Measurements from ENCODE around the gene CA7. TPM values are rescaled to one million over a fixed set of nuclear protein-coding genes. Genes with fewer than 3 reads are reported as not detected.

CA7 gene
- total and polyA plus RNA-seq, 2 donors (not counting 3 experiments of a cell fraction or from before 2014, with no cell fraction given) = not detected

DNA sequence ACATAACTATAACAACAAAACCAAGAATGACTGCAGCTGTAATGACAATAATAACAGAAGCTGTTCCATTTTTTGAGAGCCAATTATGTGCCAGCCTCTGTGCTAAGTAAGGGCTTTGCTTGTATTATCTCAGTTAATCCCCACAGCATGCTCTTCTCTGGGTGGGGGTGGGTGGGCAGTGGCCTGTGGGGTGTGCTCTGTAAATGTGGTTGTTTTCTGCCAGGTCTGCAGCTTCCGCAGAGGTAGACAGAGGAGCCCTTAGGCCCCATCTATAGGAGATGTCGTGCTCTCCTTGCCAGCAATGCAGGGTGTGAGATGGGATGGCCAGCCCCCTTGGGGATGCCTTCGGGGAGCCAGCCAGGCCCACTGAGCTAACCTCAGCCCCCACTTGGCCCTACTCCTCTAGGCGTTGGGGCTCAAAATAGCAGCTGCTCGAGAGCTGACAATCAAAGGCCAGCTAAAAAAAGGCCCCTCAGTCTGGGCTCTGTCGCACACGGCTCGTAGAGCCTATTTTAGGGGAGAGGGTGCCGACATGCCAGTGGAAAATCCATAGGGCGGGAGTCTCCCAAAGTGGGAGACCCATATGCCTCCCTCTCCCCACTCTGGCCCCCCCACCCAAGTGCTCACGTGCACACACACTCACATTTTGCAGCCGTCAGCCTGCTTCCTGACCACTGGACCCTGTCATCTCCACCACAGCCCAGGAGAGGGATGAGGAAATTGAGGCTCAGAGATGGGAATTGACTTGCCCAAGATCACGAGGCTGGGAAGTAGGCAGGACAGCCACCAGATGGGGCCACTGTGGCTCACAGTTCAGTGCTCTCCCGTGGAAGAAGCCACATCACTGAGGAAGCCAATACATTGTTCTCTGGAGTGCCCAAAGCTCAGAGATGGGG lies 58.7 kb downstream of the CA7 start:
- Histone ChIP-seq H3K36me3 (ENCODE audit: control insufficient read depth in 2 of 2, extremely low read depth in 1 of 2, insufficient read depth in 2 of 2, low read length in 2 of 2) (no peaks in the 10 kb centered on the region), H3K4me3 (replicated peaks in 1 of 3; ENCODE audit: insufficient read depth in 1 of 3, low read depth in 1 of 3, low read length in 3 of 3) (no peak overlapping the region), H3K9me1 (replicated peaks; ENCODE audit: control insufficient read depth, extremely low read depth, insufficient read depth, low read length) (no peaks in the 10 kb centered on the region), H3K9ac (replicated peaks; ENCODE audit: extremely low read depth, insufficient read depth, low read length) (no peak overlapping the region), H2AFZ (ENCODE audit: low read depth, low read length) (no peak overlapping the region), H3K4me1 (ENCODE audit: control insufficient read depth, extremely low read depth, insufficient read depth, low read length) (peaks cover 8% of the 10 kb centered on the region), H3K9me3 (replicated peaks; ENCODE audit: control insufficient read depth, insufficient read depth, low read length) (no peaks in the 10 kb centered on the region), H3K79me2 (ENCODE audit: control insufficient read depth, insufficient read depth, low read length) (no peaks in the 10 kb centered on the region), H3K27me3 (ENCODE audit: control insufficient read depth in 2 of 2, insufficient read depth in 2 of 2, low read length in 2 of 2) (no peaks in the 10 kb centered on the region), H3K4me2 (ENCODE audit: insufficient read depth, low read length) (no peak overlapping the region), H4K20me1 (replicated peaks; ENCODE audit: control insufficient read depth, extremely low read depth, insufficient read depth, low read length) (no peaks in the 10 kb centered on the region), H3K27ac (ENCODE audit: insufficient read depth, low read depth, low read length) (no peak overlapping the region)
- DNase-seq (ENCODE audit: low read depth, low spot score) (no peak), FAIRE-seq (no peak)
- POLR2A ChIA-PET = no interaction called here
- no TSS peak for BruUV-seq (replicated peaks)
- TF ChIP-seq EZH2 (IDR thresholded peaks at IDR 0.05; ENCODE audit: borderline replicate concordance, low read depth, low read length, severe bottlenecking) (no peak), POLR2AphosphoS5 (IDR thresholded peaks at IDR 0.05; ENCODE audit: insufficient read depth, low read depth, low read length) (no peak), FOS (IDR thresholded peaks at IDR 0.05; ENCODE audit: borderline replicate concordance, insufficient read depth, low read length) (no peak), MYC (IDR thresholded peaks at IDR 0.05; ENCODE audit: low read depth, low read length) (no peak), JUN (IDR thresholded peaks at IDR 0.05; ENCODE audit: borderline replicate concordance, insufficient read depth, insufficient read length, low read depth) (no peak), POLR2A (IDR thresholded peaks at IDR 0.05; ENCODE audit: low read depth, low read length) (no peak), GATA2 (IDR thresholded peaks at IDR 0.05; ENCODE audit: insufficient read depth, insufficient read length, low read depth, low read length) (no peak)
- TF ChIP-seq, protein P1, sequence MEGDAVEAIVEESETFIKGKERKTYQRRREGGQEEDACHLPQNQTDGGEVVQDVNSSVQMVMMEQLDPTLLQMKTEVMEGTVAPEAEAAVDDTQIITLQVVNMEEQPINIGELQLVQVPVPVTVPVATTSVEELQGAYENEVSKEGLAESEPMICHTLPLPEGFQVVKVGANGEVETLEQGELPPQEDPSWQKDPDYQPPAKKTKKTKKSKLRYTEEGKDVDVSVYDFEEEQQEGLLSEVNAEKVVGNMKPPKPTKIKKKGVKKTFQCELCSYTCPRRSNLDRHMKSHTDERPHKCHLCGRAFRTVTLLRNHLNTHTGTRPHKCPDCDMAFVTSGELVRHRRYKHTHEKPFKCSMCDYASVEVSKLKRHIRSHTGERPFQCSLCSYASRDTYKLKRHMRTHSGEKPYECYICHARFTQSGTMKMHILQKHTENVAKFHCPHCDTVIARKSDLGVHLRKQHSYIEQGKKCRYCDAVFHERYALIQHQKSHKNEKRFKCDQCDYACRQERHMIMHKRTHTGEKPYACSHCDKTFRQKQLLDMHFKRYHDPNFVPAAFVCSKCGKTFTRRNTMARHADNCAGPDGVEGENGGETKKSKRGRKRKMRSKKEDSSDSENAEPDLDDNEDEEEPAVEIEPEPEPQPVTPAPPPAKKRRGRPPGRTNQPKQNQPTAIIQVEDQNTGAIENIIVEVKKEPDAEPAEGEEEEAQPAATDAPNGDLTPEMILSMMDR (IDR thresholded peaks at IDR 0.05; ENCODE audit: extremely low read depth in 1 of 2, insufficient read depth in 1 of 2, low read depth in 1 of 2, low read length in 2 of 2) = no peak
- TF ChIP-seq, protein P2, sequence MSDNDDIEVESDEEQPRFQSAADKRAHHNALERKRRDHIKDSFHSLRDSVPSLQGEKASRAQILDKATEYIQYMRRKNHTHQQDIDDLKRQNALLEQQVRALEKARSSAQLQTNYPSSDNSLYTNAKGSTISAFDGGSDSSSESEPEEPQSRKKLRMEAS (IDR thresholded peaks at IDR 0.05; ENCODE audit: insufficient read depth, insufficient read length) = no peak
- dilution Hi-C loops (cut with MboI; ENCODE audit: extremely low pct_ligation_motif_present, low sequenced_read_pairs) (no loop called here), intact Hi-C loops (cut with micrococcal nuclease) (no loop called here)
- CTCF ChIA-PET = interaction anchor here (1.0 to 1.6 kb wide), 3 partner anchors 7 to 35 kb away, joined by 3 to 4 read pairs (median 3); no protein-coding TSS in a partner anchor

Other genes starting within 250 kb of the CA7 start
- gene CMTM3, start 239.7 kb upstream of the CA7 start, total RNA-seq = 83.6 and 90.5 TPM in 2 replicates
- gene CMTM3, start 239.7 kb upstream of the CA7 start, polyA plus RNA-seq = 86.2 and 104 TPM in 2 replicates
- gene CMTM4, start 147.7 kb upstream of the CA7 start, total RNA-seq = 8.5 and 9.0 TPM in 2 replicates
- gene CMTM4, start 147.7 kb upstream of the CA7 start, polyA plus RNA-seq = 7.1 and 10.7 TPM in 2 replicates
- 156 and 159 TPM in 2 replicates for gene DYNC1LI2, start 92.8 kb upstream of the CA7 start, total RNA-seq
- gene DYNC1LI2, start 92.8 kb upstream of the CA7 start, polyA plus RNA-seq = 51.2 and 110 TPM in 2 replicates
- not detected in 2 replicates for gene TERB1, start 42.8 kb upstream of the CA7 start, total RNA-seq
- not detected in 2 replicates for gene TERB1, start 42.8 kb upstream of the CA7 start, polyA plus RNA-seq
- gene NAE1, start 13.4 kb upstream of the CA7 start, total RNA-seq = 64.3 and 67.6 TPM in 2 replicates
- 18.2 and 23.6 TPM in 2 replicates for gene NAE1, start 13.4 kb upstream of the CA7 start, polyA plus RNA-seq
- gene PDP2, start 36.1 kb downstream of the CA7 start, total RNA-seq = 9.3 and 9.5 TPM in 2 replicates
- 4.1 and 4.4 TPM in 2 replicates for gene PDP2, start 36.1 kb downstream of the CA7 start, polyA plus RNA-seq
- gene CDH16, start 74.5 kb downstream of the CA7 start, total RNA-seq = not detected in 2 replicates
- not detected in 2 replicates for gene CDH16, start 74.5 kb downstream of the CA7 start, polyA plus RNA-seq
- gene RRAD, start 81.1 kb downstream of the CA7 start, total RNA-seq = 0.22 and 0.46 TPM in 2 replicates
- gene RRAD, start 81.1 kb downstream of the CA7 start, polyA plus RNA-seq = 0.48 and 0.60 TPM in 2 replicates
- 78.7 and 85.2 TPM in 2 replicates for gene CIAO2B, start 90.0 kb downstream of the CA7 start, total RNA-seq
- 314 and 423 TPM in 2 replicates for gene CIAO2B, start 90.0 kb downstream of the CA7 start, polyA plus RNA-seq
- 24.5 and 28.8 TPM in 2 replicates for gene CES2, start 91.1 kb downstream of the CA7 start, total RNA-seq
- gene CES2, start 91.1 kb downstream of the CA7 start, polyA plus RNA-seq = 19.1 and 19.6 TPM in 2 replicates
- gene CES3, start 116.9 kb downstream of the CA7 start, total RNA-seq = not detected in 2 replicates
- gene CES3, start 116.9 kb downstream of the CA7 start, polyA plus RNA-seq = 0.10 and 0.13 TPM in 2 replicates
- 3.9 and 5.4 TPM in 2 replicates for gene CES4A, start 144.2 kb downstream of the CA7 start, total RNA-seq
- gene CES4A, start 144.2 kb downstream of the CA7 start, polyA plus RNA-seq = 13.3 and 16.4 TPM in 2 replicates
- 103 and 113 TPM in 2 replicates for gene CBFB, start 184.7 kb downstream of the CA7 start, total RNA-seq
- gene CBFB, start 184.7 kb downstream of the CA7 start, polyA plus RNA-seq = 22.0 and 27.8 TPM in 2 replicates